Adipocyte (in vitro differentiated cells): Measurements from ENCODE around the gene MFSD6.
A peak's percentile ranks its signal among the peaks of the same experiment; 100 is the strongest.
"Not testable (repeated sequence)": the region's sequence is repeated elsewhere in the genome, so short reads cannot be mapped to it uniquely, and the experiment has no call there.

Source experiments
- DNase-seq: peaks from one replicate; pipeline ENCODE4 v3.0.0-alpha.2; 2015; ENCODE audit warnings: low read depth
- H3K27me3 ChIP-seq: replicated peaks from 2 replicates; pipeline ENCODE4 v1.7.0; 2013; ENCODE audit warnings: mild to moderate bottlenecking, low read length, moderate library complexity; ENCODE audit not compliant: control insufficient read depth, insufficient read depth
- H3K36me3 ChIP-seq: 2 replicates; pipeline ENCODE4 v1.7.0; 2013; ENCODE audit warnings: low read length, mild to moderate bottlenecking, moderate library complexity; ENCODE audit not compliant: control insufficient read depth, insufficient read depth, severe bottlenecking
- H3K4me1 ChIP-seq: 2 replicates; pipeline ENCODE4 v1.7.0; 2013; ENCODE audit warnings: mild to moderate bottlenecking, low read length, moderate library complexity; ENCODE audit not compliant: control insufficient read depth, insufficient read depth
- H3K4me3 ChIP-seq: 2 replicates; pipeline ENCODE4 v1.7.0; 2013; ENCODE audit warnings: mild to moderate bottlenecking, low read length, moderate library complexity
- H3K9ac ChIP-seq: 2 replicates; pipeline ENCODE4 v1.7.0; 2013; ENCODE audit warnings: mild to moderate bottlenecking, low read length, moderate library complexity
- H3K9me3 ChIP-seq: 2 replicates; pipeline ENCODE4 v1.7.0; 2013; ENCODE audit warnings: mild to moderate bottlenecking, low read length, moderate library complexity; ENCODE audit not compliant: control insufficient read depth

Gene MFSD6

DNA sequence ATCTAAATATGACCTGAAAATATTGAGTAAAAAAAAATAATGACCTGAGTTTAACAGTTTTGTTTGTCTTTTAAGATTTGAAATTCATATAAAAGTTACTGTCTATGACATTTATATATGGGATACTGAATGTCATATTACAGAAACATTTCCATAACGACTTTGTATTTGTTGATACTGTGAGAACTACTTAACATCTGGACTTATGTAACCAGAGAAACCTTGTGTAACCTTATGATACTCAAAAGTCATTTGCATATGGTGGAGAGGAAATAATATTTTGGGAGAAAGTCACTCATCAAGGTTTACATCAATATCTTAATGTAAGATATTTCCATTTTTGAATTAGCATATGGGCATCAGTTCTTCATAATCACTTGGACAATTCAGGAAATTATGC lies 12.6 kb downstream of the MFSD6 start:
- DNase-seq: no peak
- no peak overlapping the region for H3K9ac ChIP-seq

DNA sequence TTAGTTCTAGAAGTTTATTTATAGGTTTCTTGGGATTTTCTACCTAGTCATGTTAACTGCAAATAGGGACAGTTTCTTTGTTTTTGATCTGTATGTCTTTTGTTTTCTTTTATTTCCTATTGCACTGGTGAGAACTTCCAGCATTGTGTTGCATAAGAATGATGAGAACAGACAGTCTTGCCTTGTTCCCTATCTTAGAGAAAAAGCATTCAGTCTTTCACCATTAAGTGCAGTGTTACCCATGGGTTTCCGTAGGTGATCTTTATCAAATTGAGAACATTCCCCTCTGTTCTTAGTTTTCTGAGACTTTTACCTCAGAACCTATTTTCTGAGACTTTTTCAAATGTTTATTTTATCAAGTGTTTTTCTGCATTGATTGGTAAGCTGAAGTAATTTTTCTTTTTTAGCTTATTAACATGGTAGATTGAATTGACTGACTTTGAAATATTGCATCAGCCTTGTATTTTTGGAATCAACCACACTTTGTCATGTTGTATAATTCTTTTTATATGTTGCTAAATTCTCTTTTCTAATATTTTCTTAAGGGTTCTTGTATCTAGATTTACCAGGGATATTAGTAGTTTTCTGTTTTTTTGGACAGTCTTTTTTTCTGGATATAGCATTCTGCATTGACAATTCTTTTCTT lies 17.2 kb downstream of the MFSD6 start:
- Histone ChIP-seq H3K4me1 (no peaks in the 10 kb centered on the region), H3K27me3 (no peaks in the 10 kb centered on the region), H3K9ac (no peak overlapping the region), H3K36me3 (no peaks in the 10 kb centered on the region), H3K9me3 (no peaks in the 10 kb centered on the region), H3K4me3 (no peak overlapping the region)
- peak; percentile 29 for DNase-seq

More for the DNA sequence above, 12.6 kb downstream of the MFSD6 start:
- Histone ChIP-seq H3K9me3 (no peaks in the 10 kb centered on the region), H3K36me3 (no peaks in the 10 kb centered on the region), H3K27me3 (no peaks in the 10 kb centered on the region), H3K4me1 (peaks cover 28% of the 10 kb centered on the region), H3K4me3 (no peak overlapping the region)

DNA sequence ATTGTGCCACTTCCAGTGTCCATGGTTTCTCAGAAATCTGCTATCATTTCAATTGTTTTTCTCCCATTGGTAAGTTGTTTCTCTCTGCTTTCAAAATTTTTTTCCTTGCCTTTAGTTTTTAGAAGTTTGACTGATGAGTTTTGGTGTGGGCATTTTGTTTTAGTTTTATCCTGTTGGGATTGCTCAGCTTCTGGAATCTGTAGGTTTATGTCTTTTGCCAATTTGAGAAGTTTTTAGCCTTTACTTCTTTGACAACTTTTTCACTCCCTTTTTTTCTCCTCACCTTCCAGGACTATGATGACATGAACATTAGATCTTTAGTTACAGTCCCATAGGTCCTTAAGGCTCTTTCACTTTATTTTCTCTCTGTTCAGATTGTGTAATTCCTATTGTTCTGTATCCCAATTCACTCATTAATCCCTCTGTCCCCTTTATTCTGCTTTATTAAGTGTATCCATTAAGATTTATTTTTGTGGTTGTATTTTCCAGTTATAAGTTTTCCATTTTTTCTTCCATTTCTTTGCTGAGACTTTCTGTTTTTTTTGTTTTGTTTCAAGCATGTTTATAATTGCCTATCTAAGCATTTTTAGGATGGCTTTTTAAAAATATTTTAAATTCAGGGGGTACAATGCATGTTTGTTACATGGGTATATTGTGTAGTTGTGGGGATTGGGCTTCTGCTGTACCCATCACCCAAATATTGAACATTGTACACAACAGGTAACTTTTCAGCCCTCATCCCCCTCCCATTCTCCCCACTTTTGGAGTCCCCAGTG lies 17.9 kb downstream of the MFSD6 start:
- Histone ChIP-seq H3K9me3 (no peaks in the 10 kb centered on the region), H3K27me3 (no peaks in the 10 kb centered on the region), H3K36me3 (no peaks in the 10 kb centered on the region), H3K9ac (no peak overlapping the region), H3K4me3 (no peak overlapping the region), H3K4me1 (no peaks in the 10 kb centered on the region)
- no peak for DNase-seq

DNA sequence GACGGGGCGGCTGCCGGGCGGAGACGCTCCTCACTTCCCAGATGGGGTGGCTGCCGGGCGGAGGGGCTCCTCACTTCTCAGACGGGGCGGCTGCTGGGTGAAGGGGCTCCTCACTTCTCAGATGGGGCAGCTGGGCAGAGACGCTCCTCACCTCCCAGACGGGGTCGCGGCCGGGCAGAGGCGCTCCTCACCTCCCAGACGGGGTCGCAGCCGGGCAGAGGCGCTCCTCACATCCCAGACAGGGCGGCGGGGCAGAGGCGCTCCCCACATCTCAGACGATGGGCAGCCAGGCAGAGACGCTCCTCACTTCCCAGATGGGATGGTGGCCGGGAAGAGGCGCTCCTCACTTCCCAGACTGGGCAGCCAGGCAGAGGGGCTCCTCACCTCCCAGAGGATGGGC lies 22.7 kb downstream of the MFSD6 start:
- not testable (repeated sequence) for DNase-seq, H3K9ac ChIP-seq, H3K4me1 ChIP-seq, H3K4me3 ChIP-seq, H3K9me3 ChIP-seq, H3K27me3 ChIP-seq, H3K36me3 ChIP-seq

DNA sequence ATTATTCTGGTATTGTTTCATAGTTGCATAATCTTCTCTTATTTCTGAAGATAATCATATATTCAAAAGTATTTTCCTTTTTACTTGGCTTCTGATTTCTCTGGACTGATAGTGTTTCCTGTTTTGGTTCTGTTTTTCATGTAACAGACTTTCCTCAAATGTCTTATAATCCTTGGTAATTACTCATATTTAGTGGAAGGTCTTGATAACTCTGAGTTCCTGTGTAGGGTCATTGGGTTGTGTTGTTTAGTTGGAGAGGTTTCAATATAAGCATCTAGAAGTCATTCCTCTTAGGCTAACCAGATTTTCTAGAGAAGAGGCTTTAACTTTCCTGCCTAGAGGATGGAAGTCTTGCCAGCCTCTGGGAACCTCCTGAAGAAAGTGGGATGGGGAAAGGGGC lies 23.8 kb downstream of the MFSD6 start:
- Histone ChIP-seq H3K4me1 (no peaks in the 10 kb centered on the region), H3K9ac (no peak overlapping the region), H3K36me3 (no peaks in the 10 kb centered on the region), H3K4me3 (no peak overlapping the region), H3K27me3 (no peaks in the 10 kb centered on the region), H3K9me3 (no peaks in the 10 kb centered on the region)
- DNase-seq: no peak

DNA sequence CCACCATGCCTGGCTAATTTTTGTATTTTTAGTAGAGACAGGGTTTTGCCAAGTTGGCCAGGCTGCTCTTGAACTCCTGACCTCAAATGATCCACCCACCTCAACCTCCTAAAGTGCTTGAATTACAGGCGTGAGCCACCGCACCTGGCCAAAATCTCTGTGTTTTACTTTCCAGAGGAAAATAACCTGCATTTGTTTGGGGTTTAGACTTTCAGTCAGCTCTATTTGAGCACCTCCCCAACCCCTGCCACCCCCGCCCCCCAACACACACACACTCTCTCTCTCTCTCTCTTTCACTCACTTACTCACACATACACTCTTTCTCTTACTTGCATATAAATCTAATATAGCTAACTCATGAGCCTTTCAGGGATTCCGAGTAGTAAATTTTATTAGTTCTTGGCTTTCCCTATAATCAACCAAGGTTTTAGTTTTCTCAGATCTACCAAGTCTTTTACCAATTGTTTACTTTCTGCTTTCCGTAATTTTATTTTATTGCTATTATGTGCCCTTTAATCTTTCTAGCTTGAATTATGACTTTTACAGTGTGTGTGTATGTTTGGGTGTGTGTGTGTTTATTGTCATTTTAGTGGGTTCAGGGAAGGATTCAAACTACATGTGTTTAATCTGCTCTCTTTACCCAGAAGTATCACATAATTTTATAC lies 24.5 kb downstream of the MFSD6 start:
- DNase-seq: no peak
- Histone ChIP-seq H3K4me3 (no peak overlapping the region), H3K9ac (no peak overlapping the region), H3K4me1 (no peaks in the 10 kb centered on the region), H3K36me3 (no peaks in the 10 kb centered on the region), H3K9me3 (no peaks in the 10 kb centered on the region), H3K27me3 (no peaks in the 10 kb centered on the region)

DNA sequence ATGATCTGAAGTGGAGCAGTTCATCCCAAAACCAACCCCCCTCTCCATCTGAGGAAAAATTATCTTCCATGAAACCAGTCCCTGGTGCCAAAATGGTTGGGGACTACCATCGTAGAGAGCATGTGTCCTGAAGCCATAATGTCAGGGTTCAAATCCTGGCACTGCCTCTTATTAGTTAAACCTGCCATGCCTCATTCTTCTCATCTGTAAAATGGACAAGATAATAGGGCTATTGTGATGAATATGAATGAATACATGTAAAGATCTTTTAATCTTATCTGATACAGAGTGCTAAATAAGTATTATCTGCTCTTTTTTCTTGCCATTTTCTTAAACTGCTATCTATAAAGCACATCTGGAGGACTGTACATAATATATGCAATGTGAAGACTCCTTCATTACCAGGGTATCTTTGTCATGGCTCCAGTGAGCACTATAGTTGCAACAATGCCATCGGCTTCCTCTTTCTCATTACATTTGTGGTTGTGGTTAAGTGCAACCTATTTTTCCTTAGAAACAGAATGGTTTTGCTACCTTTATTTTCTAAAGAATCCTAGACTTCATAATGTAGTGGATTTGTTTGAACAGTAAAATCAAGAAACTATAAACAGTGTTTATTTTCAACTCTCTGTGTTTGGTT lies 27.0 kb downstream of the MFSD6 start:
- DNase-seq: no peak
- Histone ChIP-seq H3K4me1 (no peaks in the 10 kb centered on the region), H3K9ac (no peak overlapping the region), H3K27me3 (no peaks in the 10 kb centered on the region), H3K4me3 (no peak overlapping the region), H3K9me3 (no peaks in the 10 kb centered on the region), H3K36me3 (no peaks in the 10 kb centered on the region)

DNA sequence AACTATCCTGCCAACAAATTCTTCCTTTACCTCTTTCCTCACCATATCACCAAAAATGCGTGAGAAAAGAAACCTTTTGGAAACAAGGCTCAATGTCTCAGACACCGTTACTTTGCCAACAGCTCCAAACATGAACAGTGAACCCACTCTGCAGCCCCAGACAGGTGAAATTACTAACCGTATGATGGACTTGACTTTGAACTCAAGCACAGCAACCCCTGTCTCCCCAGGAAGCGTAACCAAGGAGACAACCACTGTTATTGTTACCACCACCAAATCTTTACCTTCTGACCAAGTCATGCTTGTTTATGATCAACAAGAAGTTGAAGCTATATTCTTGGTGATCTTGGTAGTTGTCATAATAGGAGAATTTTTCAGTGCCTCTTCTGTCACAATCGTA lies 28.4 kb downstream of the MFSD6 start:
- no peaks in the 10 kb centered on the region for H3K27me3 ChIP-seq
- H3K4me1 ChIP-seq: no peaks in the 10 kb centered on the region
- DNase-seq: no peak
- no peak overlapping the region for H3K4me3 ChIP-seq
- no peaks in the 10 kb centered on the region for H3K9me3 ChIP-seq
- H3K9ac ChIP-seq: no peak overlapping the region
- H3K36me3 ChIP-seq: no peaks in the 10 kb centered on the region

DNA sequence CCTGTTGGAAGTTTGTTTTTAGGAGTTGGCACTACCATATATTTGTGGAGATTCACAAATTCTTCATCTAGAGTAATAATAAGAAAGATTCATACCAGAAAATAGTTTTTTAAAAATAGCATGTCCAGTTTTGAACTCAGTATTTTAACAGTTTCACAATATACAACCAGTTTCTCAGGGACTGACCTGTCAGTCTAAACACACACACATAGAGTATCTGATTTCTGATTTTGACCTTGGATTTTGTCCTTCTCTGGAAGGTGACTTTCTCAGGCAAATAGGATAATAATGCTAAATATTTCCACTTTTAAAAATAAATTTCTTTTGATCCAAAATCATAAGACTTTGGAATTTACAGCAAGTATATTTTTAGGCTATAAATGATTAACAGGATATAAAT lies 32.0 kb downstream of the MFSD6 start:
- no peaks in the 10 kb centered on the region for H3K9me3 ChIP-seq
- H3K4me3 ChIP-seq: no peak overlapping the region
- no peaks in the 10 kb centered on the region for H3K36me3 ChIP-seq
- H3K9ac ChIP-seq: no peak overlapping the region
- H3K27me3 ChIP-seq: no peaks in the 10 kb centered on the region
- DNase-seq: no peak
- peaks cover 9% of the 10 kb centered on the region for H3K4me1 ChIP-seq

DNA sequence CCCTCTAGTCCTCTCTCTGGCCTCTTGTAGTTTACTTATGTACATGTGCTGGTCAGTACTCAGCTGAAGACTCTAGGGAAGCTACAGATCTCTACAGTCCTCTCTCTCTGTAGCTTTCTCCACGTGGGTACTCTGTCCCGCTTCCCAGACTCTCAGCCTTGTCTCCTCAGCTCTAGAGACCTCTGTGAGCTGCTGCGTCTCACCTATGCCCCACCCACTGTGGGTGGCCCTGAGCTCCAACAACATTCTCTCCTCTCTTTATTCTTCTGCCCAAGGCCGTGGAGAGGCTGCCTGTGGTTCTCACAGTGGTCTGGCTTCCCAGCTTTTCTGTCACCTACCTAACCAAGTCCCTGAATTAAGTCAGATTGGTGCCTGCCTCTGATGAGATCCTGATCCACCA lies 33.4 kb downstream of the MFSD6 start:
- Histone ChIP-seq H3K27me3 (no peaks in the 10 kb centered on the region), H3K4me1 (peaks cover 10% of the 10 kb centered on the region), H3K36me3 (no peaks in the 10 kb centered on the region), H3K9me3 (no peaks in the 10 kb centered on the region), H3K4me3 (no peak overlapping the region), H3K9ac (no peak overlapping the region)
- no peak for DNase-seq

DNA sequence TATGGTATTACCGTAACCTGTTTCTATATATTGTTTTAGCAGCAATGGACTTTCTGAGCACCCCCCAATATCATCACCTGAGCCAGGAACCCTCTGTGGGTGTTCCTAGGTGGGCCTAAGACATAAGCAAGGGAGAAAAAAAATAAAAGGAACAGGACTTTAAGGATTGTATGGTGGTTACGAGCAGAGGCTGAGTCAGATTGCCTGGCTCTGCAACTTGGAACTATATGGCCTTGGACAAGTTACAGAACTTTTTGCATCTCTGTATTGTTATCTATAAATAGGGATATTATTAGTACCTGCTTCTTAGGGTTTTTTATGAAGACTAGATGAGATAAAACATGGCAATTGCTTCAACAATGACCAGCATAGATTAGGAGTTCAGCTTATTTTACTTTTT lies 34.9 kb downstream of the MFSD6 start:
- Histone ChIP-seq H3K4me3 (no peak overlapping the region), H3K9ac (no peak overlapping the region), H3K9me3 (no peaks in the 10 kb centered on the region), H3K27me3 (no peaks in the 10 kb centered on the region), H3K4me1 (peaks cover 12% of the 10 kb centered on the region), H3K36me3 (no peaks in the 10 kb centered on the region)
- no peak for DNase-seq
